Activated T-cell treated with anti-CD3 and anti-CD28 coated beads for 1 hour (primary cell): ENCODE data around the gene LANCL3.
"Not testable (repeated sequence)": the region's sequence is repeated elsewhere in the genome, so short reads cannot be mapped to it uniquely, and the experiment has no call there.

ENCODE experiments used
- DNase-seq: peaks from one replicate; pipeline ENCODE4 v3.0.0-alpha.2; 2020; ENCODE audit warnings: low read depth

Gene LANCL3

DNA sequence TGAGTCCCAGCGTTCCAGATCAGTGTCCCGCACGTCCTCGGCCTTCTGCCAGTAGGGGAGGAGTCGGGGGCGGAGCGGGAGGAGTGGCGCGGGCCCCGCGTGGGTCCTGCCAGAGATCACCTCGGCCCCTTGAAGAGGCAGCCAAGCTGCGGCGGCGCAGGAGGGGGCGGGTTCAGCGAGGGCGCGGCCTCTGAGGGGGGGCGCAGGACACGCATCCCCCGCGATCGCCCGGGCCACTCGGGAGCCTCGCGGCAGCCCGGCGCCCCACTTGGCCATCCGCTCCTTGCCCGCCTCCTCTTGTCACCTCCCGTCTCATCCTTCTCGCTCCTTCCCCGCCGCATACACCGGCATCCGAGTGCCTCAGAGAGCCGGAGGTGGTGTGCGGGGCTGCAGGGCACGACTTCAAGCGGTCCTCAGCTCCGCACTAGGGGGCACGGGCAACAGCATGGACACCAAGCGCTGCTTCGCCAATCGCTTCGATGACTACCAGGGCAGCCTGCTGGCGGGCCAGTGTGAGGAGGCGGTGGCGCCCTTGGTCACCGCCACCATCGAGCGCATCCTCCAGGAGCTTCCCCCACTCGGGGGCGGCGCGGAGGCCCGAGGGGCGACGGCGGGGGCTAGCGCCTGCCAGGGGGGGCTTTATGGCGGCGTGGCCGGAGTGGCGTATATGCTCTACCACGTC lies at the start of gene LANCL3:
Gene LANCL3, plus strand, starts transcription at position 236 of the 682 bp plus-strand sequence. Its CDS starts 210 bp downstream, at position 446.
- DNase-seq = not testable (repeated sequence)

- DNase-seq = not testable (repeated sequence)
Observed at GRCh38 chrX:37523673-37524072, 47.8 kb upstream of the LANCL3 start.

GRCh38 chrX:37541991-37542390 lies 29.5 kb upstream of the LANCL3 start:
- no peak for DNase-seq

DNA sequence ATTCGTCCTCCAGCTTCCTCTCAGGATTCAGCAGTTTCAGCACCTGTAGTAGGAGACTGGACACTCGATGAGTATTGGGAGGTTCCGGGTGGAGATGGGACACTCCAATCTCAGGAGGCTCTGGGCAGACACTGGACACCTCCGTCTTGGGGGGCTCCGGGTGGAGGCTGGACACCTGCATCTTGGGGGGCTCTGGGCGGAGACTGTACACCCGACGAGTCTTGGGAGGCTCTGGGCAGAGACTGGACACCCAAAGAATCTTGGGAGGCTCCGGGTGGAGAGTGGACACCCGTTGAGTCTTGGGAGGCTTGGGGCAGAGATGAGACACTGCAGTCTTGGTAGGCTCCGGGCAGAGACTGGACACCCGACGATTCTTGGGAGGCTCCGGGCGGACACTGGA lies 28.7 kb upstream of the LANCL3 start:
- DNase-seq = no peak

- no peak for DNase-seq
Observed at GRCh38 chrX:37543324-37543723, 28.1 kb upstream of the LANCL3 start.

DNA sequence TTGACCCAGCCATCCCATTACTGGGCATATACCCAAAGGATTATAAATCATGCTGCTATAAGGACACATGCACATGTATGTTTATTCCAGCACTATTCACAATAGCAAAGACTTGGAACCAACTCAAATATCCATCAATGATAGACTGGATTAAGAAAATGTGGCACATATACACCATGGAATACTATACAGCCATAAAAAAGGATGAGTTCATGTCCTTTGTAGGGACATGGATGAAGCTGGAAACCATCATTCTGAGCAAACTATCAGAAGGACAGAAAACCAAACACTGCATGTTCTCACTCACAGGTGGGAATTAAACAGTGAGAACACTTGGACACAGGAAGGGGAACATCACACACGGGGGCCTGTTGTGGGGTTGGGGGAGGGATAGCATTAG lies 26.9 kb upstream of the LANCL3 start:
- DNase-seq = not testable (repeated sequence)

- no peak for DNase-seq
Observed at GRCh38 chrX:37545066-37545465, 26.4 kb upstream of the LANCL3 start.

DNA sequence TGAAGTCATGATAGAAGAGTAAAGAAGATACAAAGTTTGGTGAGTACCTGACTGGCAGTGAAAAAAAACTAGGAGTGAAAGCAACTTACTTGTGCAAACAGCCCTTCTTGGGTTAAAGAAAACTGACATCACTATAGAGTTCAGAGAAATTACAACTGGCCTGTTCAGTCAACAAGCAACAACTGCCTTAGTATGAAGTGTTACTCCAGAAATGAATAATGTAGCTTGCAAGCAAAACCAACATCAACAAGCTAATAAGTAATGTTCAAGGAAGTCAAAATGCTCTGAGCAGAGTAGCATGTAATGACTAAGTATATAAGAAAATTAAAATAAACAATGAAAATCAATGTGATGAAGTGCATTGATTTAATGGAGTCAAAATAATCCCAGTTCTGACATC lies 21.8 kb upstream of the LANCL3 start:
- DNase-seq = not testable (repeated sequence)

GRCh38 chrX:37553476-37553875 lies 18.0 kb upstream of the LANCL3 start:
- DNase-seq = no peak

DNA sequence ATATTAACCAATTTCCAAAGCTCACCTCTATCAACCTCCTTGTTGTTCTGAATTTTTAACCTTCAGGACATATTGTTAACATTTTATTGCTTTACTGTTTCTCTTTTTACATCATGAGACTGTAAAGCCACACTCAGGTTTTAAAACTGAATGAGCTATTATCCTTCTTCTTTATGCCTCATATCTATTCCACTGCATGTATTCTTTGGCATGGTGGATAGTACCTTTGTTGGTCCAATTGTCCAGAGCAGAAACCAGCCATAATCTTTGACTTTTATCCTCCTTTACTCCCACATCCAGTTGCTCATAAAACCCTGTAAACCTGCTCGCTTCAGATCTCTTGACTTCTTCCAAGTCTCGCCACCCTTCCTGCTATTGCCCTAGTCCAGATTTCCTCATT lies 6.2 kb upstream of the LANCL3 start:
- DNase-seq = not testable (repeated sequence)

- DNase-seq = not testable (repeated sequence)
Observed at GRCh38 chrX:37570349-37570748, 1.1 kb upstream of the LANCL3 start.

GRCh38 chrX:37572108-37572587 lies 687 bp downstream of the LANCL3 start:
- DNase-seq = not testable (repeated sequence)

GRCh38 chrX:37573121-37573520 lies 1.7 kb downstream of the LANCL3 start:
- not testable (repeated sequence) for DNase-seq

- no peak for DNase-seq
Observed at GRCh38 chrX:37578045-37578444, 6.6 kb downstream of the LANCL3 start.

GRCh38 chrX:37580080-37580479 lies 8.6 kb downstream of the LANCL3 start:
- no peak for DNase-seq

GRCh38 chrX:37587337-37587736 lies 15.9 kb downstream of the LANCL3 start:
- DNase-seq = not testable (repeated sequence)

DNA sequence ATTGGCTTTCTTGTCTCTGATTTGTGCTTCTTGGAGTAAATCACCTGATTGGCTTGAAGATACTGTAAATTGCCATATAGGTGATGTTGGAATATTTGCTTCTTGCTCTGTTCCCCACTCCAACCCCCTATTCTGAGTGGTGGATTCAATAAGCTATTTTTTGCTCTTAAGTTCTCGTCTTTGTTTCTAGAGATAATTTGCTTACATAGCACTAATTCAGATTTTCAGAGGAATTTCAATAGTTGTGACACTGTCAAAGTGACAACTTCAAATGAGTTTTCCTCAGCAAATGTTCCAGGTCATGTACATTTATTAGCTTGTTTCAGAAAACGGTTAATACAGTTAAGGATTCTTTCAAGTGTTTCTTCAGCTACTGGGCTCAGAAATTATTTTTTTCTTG lies 18.6 kb downstream of the LANCL3 start:
- DNase-seq = no peak

GRCh38 chrX:37594755-37595382 lies 23.4 kb downstream of the LANCL3 start:
- DNase-seq = no peak

DNA sequence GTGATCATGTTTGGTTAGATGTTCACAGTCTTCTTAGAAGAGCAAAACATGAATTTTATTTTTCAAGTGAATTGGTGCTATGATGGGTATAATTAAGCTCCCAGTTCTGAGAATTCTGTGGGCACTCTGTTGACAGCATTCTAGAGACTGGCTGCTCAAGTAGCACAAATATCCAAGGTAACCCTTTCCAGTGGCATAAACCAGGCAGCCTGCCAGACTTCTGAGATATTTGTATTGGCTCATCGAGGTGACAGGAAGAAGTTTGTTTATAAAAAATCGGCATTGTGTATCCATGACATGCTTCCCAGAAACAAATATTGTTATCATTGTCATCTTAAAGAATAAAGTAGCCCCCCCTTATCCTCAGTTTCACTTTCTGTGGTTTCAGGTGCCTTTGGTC lies 28.3 kb downstream of the LANCL3 start:
- no peak for DNase-seq

DNA sequence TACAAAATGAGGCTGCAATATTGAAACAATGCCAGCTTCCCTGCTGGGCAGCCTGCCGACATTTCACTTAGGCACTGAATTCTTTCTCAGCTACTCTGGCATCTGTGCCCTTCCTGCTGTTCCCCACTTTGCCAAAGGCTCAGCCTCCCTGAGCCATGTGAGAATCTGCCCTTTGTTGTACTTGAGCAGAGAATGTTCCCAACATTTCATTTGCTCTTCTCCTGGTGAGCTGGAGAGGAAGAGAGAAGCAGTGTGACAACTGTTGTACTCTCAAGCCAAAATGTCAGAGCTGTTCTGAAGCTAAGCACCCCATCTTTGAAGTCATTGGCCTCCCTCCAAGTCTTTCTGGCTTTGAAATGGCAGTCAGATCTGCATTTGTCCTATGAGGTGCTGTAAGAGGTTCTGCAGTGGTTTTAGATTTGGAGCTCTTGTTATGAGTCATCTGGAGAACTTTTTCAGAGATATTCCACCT lies 32.5 kb downstream of the LANCL3 start:
- no peak for DNase-seq

- DNase-seq = no peak
Observed at GRCh38 chrX:37607243-37607642, 35.8 kb downstream of the LANCL3 start.

DNA sequence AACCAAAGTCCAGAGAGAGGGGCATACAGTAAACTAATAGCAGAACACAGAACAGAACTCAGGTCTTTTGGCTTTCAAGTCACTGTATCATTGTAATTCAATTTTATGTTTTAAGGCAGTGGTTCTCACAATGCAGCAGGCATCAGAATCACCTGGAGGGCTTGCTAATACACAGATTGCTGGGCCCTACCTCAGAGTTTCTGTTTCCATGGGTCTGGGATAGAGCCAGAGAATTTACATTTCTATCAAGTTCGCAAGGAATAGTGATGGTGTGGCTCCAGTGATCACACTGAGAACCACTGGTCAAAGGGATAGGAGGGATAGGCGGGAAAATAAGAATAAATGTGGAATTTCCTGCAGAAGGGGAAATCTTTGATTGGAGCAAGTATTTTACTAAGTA lies 36.7 kb downstream of the LANCL3 start:
- no peak for DNase-seq

GRCh38 chrX:37609727-37610126 lies 38.3 kb downstream of the LANCL3 start:
- DNase-seq = no peak

- DNase-seq = no peak
Observed at GRCh38 chrX:37613933-37614332, 42.5 kb downstream of the LANCL3 start.
